OCI-LY7 (cell line): Measurements from ENCODE around the gene CEP120. TPM values are rescaled to one million over a fixed set of nuclear protein-coding genes. Genes with fewer than 3 reads are reported as not detected.

Source experiments
- BruUV-seq: library from RNA; stranded (reverse); fragments of 400-500 nt; replicated peaks from 2 replicates; lab custom pipeline; 2021; lab: Mats Ljungman, UMichigan
- CTCF ChIA-PET: fragments of 300-600 bp; sonication (Branson Sonifier 250); formaldehyde crosslinking; loops from one replicate; lab custom pipeline; 2022; ENCODE audit warnings: antibody characterized with exemption; ENCODE audit not compliant: unreplicated experiment; lab: Charles Lee
- POLR2A ChIA-PET: fragments of 300-600 bp; sonication (Branson Sonifier 250); formaldehyde crosslinking; loops from one replicate; lab custom pipeline; 2022; ENCODE audit warnings: antibody characterized with exemption; lab: Charles Lee
- DNase-seq: peaks from one replicate; pipeline ENCODE4 v3.0.0-alpha.2; 2015; ENCODE audit warnings: low spot score
- H2AFZ ChIP-seq: fragments of 200-600 bp; sonication (generic), shearing (Covaris generic); 2 replicates; pipeline ENCODE4 v1.6.1; 2014; ENCODE audit warnings: mild to moderate bottlenecking, antibody characterized with exemption, low read length, moderate library complexity
- H3K27ac ChIP-seq: fragments of 200-600 bp; sonication (generic); 2 replicates; pipeline ENCODE4 v1.5.1; 2014; ENCODE audit warnings: mixed run types, low read depth, mild to moderate bottlenecking, moderate library complexity, low read length, inconsistent platforms; ENCODE audit not compliant: poor library complexity, severe bottlenecking
- H3K36me3 ChIP-seq: fragments of 200-600 bp; sonication (generic); 2 replicates; pipeline ENCODE4 v1.6.1; 2014; ENCODE audit warnings: mild to moderate bottlenecking, antibody characterized with exemption, low read length, moderate library complexity, mixed read lengths; ENCODE audit not compliant: insufficient read depth
- H3K4me1 ChIP-seq: fragments of 200-600 bp; sonication (generic); 2 replicates; pipeline ENCODE4 v1.5.1; 2014; ENCODE audit warnings: mild to moderate bottlenecking, low read length; ENCODE audit not compliant: insufficient read depth, poor library complexity, severe bottlenecking
- H3K4me2 ChIP-seq: fragments of 200-600 bp; sonication (generic); 2 replicates; pipeline ENCODE4 v1.6.1; 2014; ENCODE audit warnings: mild to moderate bottlenecking, low read length
- H3K4me3 ChIP-seq: fragments of 200-600 bp; sonication (generic); 2 replicates; pipeline ENCODE4 v1.5.1; 2014; ENCODE audit warnings: mild to moderate bottlenecking, low read depth, low read length; ENCODE audit not compliant: poor library complexity, severe bottlenecking
- H3K79me2 ChIP-seq: fragments of 200-600 bp; sonication (generic); 2 replicates; pipeline ENCODE4 v1.6.1; 2016; ENCODE audit warnings: low read depth, mild to moderate bottlenecking, low read length, moderate library complexity, mixed read lengths; ENCODE audit not compliant: insufficient read depth
- H3K9me2 ChIP-seq: fragments of 200-600 bp; sonication (generic); 2 replicates; pipeline ENCODE4 v1.6.1; 2016; ENCODE audit warnings: mild to moderate bottlenecking, low read length, mixed read lengths; ENCODE audit not compliant: insufficient read depth
- H3K9me3 ChIP-seq: fragments of 200-600 bp; sonication (generic); 2 replicates; pipeline ENCODE4 v1.6.1; 2014; ENCODE audit warnings: mild to moderate bottlenecking, mixed run types, low read length, mixed read lengths
- H4K20me1 ChIP-seq: fragments of 200-600 bp; sonication (generic); 2 replicates; pipeline ENCODE4 v1.6.1; 2014; ENCODE audit warnings: mild to moderate bottlenecking, antibody characterized with exemption, low read length, moderate library complexity, mixed read lengths; ENCODE audit not compliant: insufficient read depth
- CTCF ChIP-seq: fragments of 200-600 bp; sonication (generic); conservative IDR thresholded peaks from 2 replicates; pipeline ENCODE4 v1.5.1; 2014; ENCODE audit warnings: mild to moderate bottlenecking, antibody characterized with exemption, low read length, moderate library complexity, mixed read lengths
- EZH2phosphoT487 ChIP-seq: fragments of 200-600 bp; sonication (generic); IDR thresholded peaks from 2 replicates; pipeline ENCODE4 v1.6.1; 2018; ENCODE audit warnings: low read depth, borderline replicate concordance, mild to moderate bottlenecking, mixed run types, antibody characterized with exemption, low read length, moderate library complexity, mixed read lengths
- intact Hi-C: fragments of 100-400 bp; cut with micrococcal nuclease; formaldehyde crosslinking; loops from one replicate; pipeline ENCODE4 v1.10.0; 2022; ENCODE audit not compliant: unreplicated experiment
- total RNA-seq, 2 experiments: library from RNA; depleted of rRNA in 1 of 2; stranded (reverse); fragments of >200 nt in 1 of 2; shearing (Covaris generic) in 1 of 2; gene quantifications; 2 replicates each; pipeline ENCODE4 v1.2.3, GENCODE V29; 2014 to 2022

CEP120 gene
- total RNA-seq, 2 experiments from 2014 or later: 18.0 to 23.8 TPM

GRCh38 chr5:123387313-123387712, 35.9 kb downstream of the CEP120 start:
- POLR2A ChIA-PET: interaction anchor here (0.7 to 0.9 kb wide), 2 partner anchors 9 to 10 kb away, joined by 3 read pairs; no protein-coding TSS in a partner anchor
- H3K4me1 ChIP-seq: no peaks in the 10 kb centered on the region
- H3K36me3 ChIP-seq: peaks cover 83% of the 10 kb centered on the region
- no peaks in the 10 kb centered on the region for H3K9me3 ChIP-seq
- DNase-seq: no peak
- intact Hi-C loops: no loop called here
- no peak overlapping the region for H2AFZ ChIP-seq
- no TSS peak for BruUV-seq
- no peaks in the 10 kb centered on the region for H3K9me2 ChIP-seq
- H3K4me2 ChIP-seq: no peak overlapping the region
- H3K79me2 ChIP-seq: no peaks in the 10 kb centered on the region
- no peaks in the 10 kb centered on the region for H4K20me1 ChIP-seq
- no peak overlapping the region for H3K27ac ChIP-seq
- CTCF ChIA-PET: no interaction called here
- no peak overlapping the region for H3K4me3 ChIP-seq
- TF ChIP-seq EZH2phosphoT487 (no peak), CTCF (no peak)

GRCh38 chr5:123382252-123382651, 41.0 kb downstream of the CEP120 start:
- POLR2A ChIA-PET: interaction anchor here (1.2 kb wide), 1 partner anchor 16 kb away, joined by 4 read pairs; no protein-coding TSS in a partner anchor
- no peaks in the 10 kb centered on the region for H3K4me1 ChIP-seq
- H3K9me3 ChIP-seq: no peaks in the 10 kb centered on the region
- DNase-seq: no peak
- H3K4me2 ChIP-seq: no peak overlapping the region
- H3K27ac ChIP-seq: no peak overlapping the region
- intact Hi-C loops: no loop called here
- H4K20me1 ChIP-seq: no peaks in the 10 kb centered on the region
- no peak overlapping the region for H3K4me3 ChIP-seq
- TF ChIP-seq EZH2phosphoT487: no peak
- no peak for TF ChIP-seq CTCF
- CTCF ChIA-PET: no interaction called here
- no peaks in the 10 kb centered on the region for H3K79me2 ChIP-seq
- peaks cover 86% of the 10 kb centered on the region for H3K36me3 ChIP-seq
- BruUV-seq: no TSS peak
- no peaks in the 10 kb centered on the region for H3K9me2 ChIP-seq
- no peak overlapping the region for H2AFZ ChIP-seq

GRCh38 chr5:123371575-123372179, 51.5 kb downstream of the CEP120 start:
- Histone ChIP-seq H2AFZ (no peak overlapping the region), H3K4me3 (no peak overlapping the region), H4K20me1 (peaks cover 4% of the 10 kb centered on the region; the same call in 1 of the 2 replicates), H3K4me2 (no peak overlapping the region), H3K79me2 (no peaks in the 10 kb centered on the region), H3K9me3 (no peaks in the 10 kb centered on the region), H3K27ac (no peak overlapping the region), H3K4me1 (no peaks in the 10 kb centered on the region), H3K36me3 (peaks cover 72% of the 10 kb centered on the region), H3K9me2 (no peaks in the 10 kb centered on the region)
- intact Hi-C loops: no loop called here
- DNase-seq: peak; percentile 5
- no TSS peak for BruUV-seq
- ChIA-PET CTCF (no interaction called here), POLR2A (interaction anchor here (0.6 kb wide), 2 partner anchors 27 to 673 kb away, joined by 3 read pairs; no protein-coding TSS in a partner anchor)
- TF ChIP-seq CTCF: peak; percentile 78
- no peak for TF ChIP-seq EZH2phosphoT487
